Measurements from ENCODE around the gene RDH12.

GRCh38 chr14:67746927-67747326, 45.2 kb downstream of the RDH12 start:
- TF ChIP-seq ZC3H10 (CRISPR knock-in tag; IDR thresholded peaks at IDR 0.05) = no peak
- no peak for TF ChIP-seq ARNTL (CRISPR knock-in tag; IDR thresholded peaks at IDR 0.05; ENCODE audit: borderline replicate concordance, low read depth)
- TF ChIP-seq PPARA (CRISPR knock-in tag; IDR thresholded peaks at IDR 0.05; ENCODE audit: borderline replicate concordance) = no peak
- TF ChIP-seq OSR1 (CRISPR knock-in tag; IDR thresholded peaks at IDR 0.05) = no peak
- no peak for TF ChIP-seq BACH2 (CRISPR knock-in tag; IDR thresholded peaks at IDR 0.05; ENCODE audit: borderline replicate concordance)
- TF ChIP-seq TSHZ2 (CRISPR knock-in tag; IDR thresholded peaks at IDR 0.05) = no peak
- TF ChIP-seq TCF4 (CRISPR knock-in tag; IDR thresholded peaks at IDR 0.05; ENCODE audit: borderline replicate concordance) = no peak
